Measurements from ENCODE around the gene SAXO1.

- TF ChIP-seq POLR2A (IDR thresholded peaks at IDR 0.05; ENCODE audit: borderline replicate concordance, extremely low read depth, insufficient read depth, insufficient read length) (no peak), CTCF (IDR thresholded peaks at IDR 0.05 in 2 of 3, conservative IDR thresholded peaks at IDR 0.05 in 1 of 3; ENCODE audit: borderline replicate concordance in 1 of 3, insufficient read depth in 1 of 3, low read depth in 2 of 3, low read length in 2 of 3) (no peak), RAD21 (IDR thresholded peaks at IDR 0.05; ENCODE audit: low read depth) (no peak), REST (IDR thresholded peaks at IDR 0.05; ENCODE audit: low read depth) (no peak), MAX (IDR thresholded peaks at IDR 0.05) (no peak)
Measured at GRCh38 chr9:18979367-18979766, 53.6 kb downstream of the SAXO1 start.

Data from HCT116 (cell line).